Measurements from ENCODE around the gene NTRK1. TPM values are rescaled to one million over a fixed set of nuclear protein-coding genes. Genes with fewer than 3 reads are reported as not detected.

NTRK1 gene
- total RNA-seq, 1 experiment from 2014 or later = 0.89 TPM

- POLR2A ChIA-PET = no interaction called here
- Histone ChIP-seq H3K4me1 (ENCODE audit: control insufficient read depth in 1 of 2, insufficient read depth in 2 of 2, low read length in 2 of 2) (no peaks in the 10 kb centered on the region), H2AFZ (ENCODE audit: low read depth, low read length, poor library complexity, severe bottlenecking) (no peak overlapping the region), H3K27ac (ENCODE audit: low read depth, low read length) (no peak overlapping the region), H4K20me1 (ENCODE audit: insufficient read depth) (no peaks in the 10 kb centered on the region), H3K9me2 (ENCODE audit: insufficient read depth) (no peaks in the 10 kb centered on the region), H3K4me3 (replicated peaks in 1 of 2; ENCODE audit: low read depth in 1 of 2, low read length in 2 of 2) (no peak overlapping the region), H3K9me3 (ENCODE audit: control insufficient read depth in 1 of 2, insufficient read depth in 1 of 2, low read depth in 1 of 2, low read length in 2 of 2) (no peaks in the 10 kb centered on the region), H3K27me3 (ENCODE audit: insufficient read depth, low read length) (no peaks in the 10 kb centered on the region), H3K4me2 (ENCODE audit: low read length) (no peak overlapping the region), H3K9ac (ENCODE audit: low read length) (no peak overlapping the region), H3K36me3 (ENCODE audit: control insufficient read depth in 1 of 2, insufficient read depth in 2 of 2, low read length in 2 of 2) (no peaks in the 10 kb centered on the region), H3K79me2 (ENCODE audit: insufficient read depth, low read length) (no peaks in the 10 kb centered on the region)
- RAD21 ChIA-PET (ENCODE audit: low non-redundant PET in 1 of 2, low total read pairs in 2 of 2, uncharacterized antibody in 2 of 2, unreplicated experiment in 2 of 2) = no interaction called here
- CTCF ChIA-PET = interaction anchor here (1.3 kb wide), 1 partner anchor 87 kb away, joined by 3 read pairs; no protein-coding TSS in a partner anchor
- intact Hi-C loops (cut with micrococcal nuclease) = no loop called here
- ATAC-seq (no peak), DNase-seq (ENCODE audit: low read depth, low spot score) (no peak)
- TF ChIP-seq EGR1 (IDR thresholded peaks at IDR 0.05; ENCODE audit: low read depth) (no peak), EZH2phosphoT487 (IDR thresholded peaks at IDR 0.05; ENCODE audit: borderline replicate concordance) (no peak), CEBPB (IDR thresholded peaks at IDR 0.05; ENCODE audit: low read depth) (no peak), EZH2 (IDR thresholded peaks at IDR 0.05) (no peak), ELF1 (IDR thresholded peaks at IDR 0.05; ENCODE audit: borderline replicate concordance, low read depth) (no peak), ZBTB33 (IDR thresholded peaks at IDR 0.05; ENCODE audit: extremely low read depth, insufficient replicate concordance, low read length) (no peak), CBX3 (IDR thresholded peaks at IDR 0.05; ENCODE audit: low read depth) (no peak), ZFX (IDR thresholded peaks at IDR 0.05) (no peak), JUND (IDR thresholded peaks at IDR 0.05) (no peak)
- TF ChIP-seq, protein P1, sequence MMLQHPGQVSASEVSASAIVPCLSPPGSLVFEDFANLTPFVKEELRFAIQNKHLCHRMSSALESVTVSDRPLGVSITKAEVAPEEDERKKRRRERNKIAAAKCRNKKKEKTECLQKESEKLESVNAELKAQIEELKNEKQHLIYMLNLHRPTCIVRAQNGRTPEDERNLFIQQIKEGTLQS (IDR thresholded peaks at IDR 0.05) = no peak
- TF ChIP-seq, protein P2, sequence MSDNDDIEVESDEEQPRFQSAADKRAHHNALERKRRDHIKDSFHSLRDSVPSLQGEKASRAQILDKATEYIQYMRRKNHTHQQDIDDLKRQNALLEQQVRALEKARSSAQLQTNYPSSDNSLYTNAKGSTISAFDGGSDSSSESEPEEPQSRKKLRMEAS (IDR thresholded peaks at IDR 0.05) = no peak
- BruUV-seq (replicated peaks) = no TSS peak
Measured at GRCh38 chr1:156840898-156841279, 19.8 kb upstream of the NTRK1 start.

Data from HCT116 (cell line).